GM23338 (cell line): ENCODE data around the gene KLF2. TPM values are rescaled to one million over a fixed set of nuclear protein-coding genes. Genes with fewer than 3 reads are reported as not detected.

Experiments used
- ATAC-seq: fragments of 200-7000 bp; cut with Tn5 transposase; 3 replicates; pipeline ENCODE4 v1.9.1; 2020
- DNase-seq: peaks from one replicate; pipeline ENCODE4 v3.0.0-alpha.2; 2015; ENCODE audit warnings: low spot score
- H2AFZ ChIP-seq: fragments of 200-600 bp; sonication (generic); 2 replicates; pipeline ENCODE4 v1.8.0; 2016; ENCODE audit warnings: antibody characterized with exemption, mild to moderate bottlenecking, moderate library complexity
- H3F3A ChIP-seq: fragments of 200-600 bp; sonication (generic); replicated peaks from 2 replicates; pipeline ENCODE4 v1.8.0; 2017; ENCODE audit warnings: antibody characterized with exemption, mixed run types, low read depth
- H3K27ac ChIP-seq: fragments of 200-600 bp; sonication (generic); 2 replicates; pipeline ENCODE4 v1.6.1; 2016; ENCODE audit warnings: low read depth
- H3K27me3 ChIP-seq: fragments of 200-600 bp; sonication (generic); 2 replicates; pipeline ENCODE4 v1.8.0; 2016; ENCODE audit warnings: mild to moderate bottlenecking, mixed run types, moderate library complexity; ENCODE audit not compliant: insufficient read depth
- H3K36me3 ChIP-seq: fragments of 200-600 bp; sonication (generic); 2 replicates; pipeline ENCODE4 v1.8.0; 2016; ENCODE audit warnings: mild to moderate bottlenecking; ENCODE audit not compliant: insufficient read depth
- H3K4me1 ChIP-seq: fragments of 200-600 bp; sonication (generic); 2 replicates; pipeline ENCODE4 v1.8.0; 2016; ENCODE audit warnings: mild to moderate bottlenecking, moderate library complexity; ENCODE audit not compliant: insufficient read depth
- H3K4me2 ChIP-seq: fragments of 200-600 bp; sonication (generic); 2 replicates; pipeline ENCODE4 v1.7.1; 2017; ENCODE audit warnings: mixed run types
- H3K4me3 ChIP-seq: fragments of 200-600 bp; sonication (generic); 2 replicates; pipeline ENCODE4 v1.6.1; 2016; ENCODE audit warnings: mixed run types
- H3K79me2 ChIP-seq: fragments of 200-600 bp; sonication (generic); replicated peaks from 2 replicates; pipeline ENCODE4 v1.8.0; 2017; ENCODE audit warnings: mild to moderate bottlenecking; ENCODE audit not compliant: insufficient read depth
- H3K9me2 ChIP-seq: fragments of 200-600 bp; sonication (generic); 2 replicates; pipeline ENCODE4 v1.8.0; 2017; ENCODE audit not compliant: insufficient read depth
- H4K20me1 ChIP-seq: fragments of 200-600 bp; sonication (generic); replicated peaks from 2 replicates; pipeline ENCODE4 v1.8.0; 2017; ENCODE audit warnings: mild to moderate bottlenecking; ENCODE audit not compliant: insufficient read depth
- H3K27ac Mint-ChIP-seq: 2 replicates; pipeline ENCODE4 v1.8.0; 2020; ENCODE audit warnings: inconsistent platforms, mild to moderate bottlenecking, moderate library complexity, mixed read lengths
- H3K27me3 Mint-ChIP-seq: 3 replicates; pipeline ENCODE4 v1.8.0; 2022; ENCODE audit warnings: low read depth, mild to moderate bottlenecking, moderate library complexity, mixed read lengths, inconsistent platforms; ENCODE audit not compliant: insufficient read depth, poor library complexity
- H3K36me3 Mint-ChIP-seq: 3 replicates; pipeline ENCODE4 v1.8.0; 2021; ENCODE audit warnings: low read depth, mild to moderate bottlenecking, inconsistent platforms, moderate library complexity, mixed read lengths
- H3K4me1 Mint-ChIP-seq: 3 replicates; pipeline ENCODE4 v1.8.0; 2020; ENCODE audit warnings: mild to moderate bottlenecking, inconsistent platforms, mixed read lengths
- H3K4me3 Mint-ChIP-seq: 3 replicates; pipeline ENCODE4 v1.8.0; 2021; ENCODE audit warnings: moderate library complexity, mild to moderate bottlenecking, inconsistent platforms, mixed read lengths
- H3K9me3 Mint-ChIP-seq: 3 replicates; pipeline ENCODE4 v1.8.0; 2020; ENCODE audit warnings: moderate library complexity, mild to moderate bottlenecking, inconsistent platforms, mixed read lengths
- CREB1 ChIP-seq: fragments of 250-450 bp; sonication (Bioruptor Pico); IDR thresholded peaks from 2 replicates; pipeline ENCODE4 v1.5.0; 2020; ENCODE audit warnings: low read depth, mild to moderate bottlenecking, moderate library complexity
- EZH2 ChIP-seq: fragments of 200-600 bp; sonication (generic); IDR thresholded peaks from one replicate; pipeline ENCODE4 v1.8.0; 2017; ENCODE audit warnings: antibody characterized with exemption, mild to moderate bottlenecking, low read depth; ENCODE audit not compliant: unreplicated experiment
- EZH2phosphoT487 ChIP-seq: fragments of 200-600 bp; sonication (generic); IDR thresholded peaks from one replicate; pipeline ENCODE4 v1.8.1; 2018; ENCODE audit warnings: antibody characterized with exemption; ENCODE audit not compliant: unreplicated experiment
- JUNB ChIP-seq: IDR thresholded peaks from one replicate; pipeline ENCODE4 v1.6.1; 2016; ENCODE audit warnings: antibody characterized with exemption; ENCODE audit not compliant: unreplicated experiment
- NANOG ChIP-seq: IDR thresholded peaks from 2 replicates; pipeline ENCODE4 v1.6.1; 2016; ENCODE audit warnings: antibody characterized with exemption, borderline replicate concordance
- POLR2AphosphoS5 ChIP-seq: IDR thresholded peaks from 2 replicates; pipeline ENCODE4 v1.6.1; 2016; ENCODE audit warnings: antibody characterized with exemption, low read depth
- STAT1 ChIP-seq: IDR thresholded peaks from one replicate; pipeline ENCODE4 v1.6.1; 2016; ENCODE audit warnings: antibody characterized with exemption; ENCODE audit not compliant: unreplicated experiment
- ZNF114 ChIP-seq: fragments of 250-450 bp; sonication (Bioruptor Pico); IDR thresholded peaks from 2 replicates; pipeline ENCODE4 v1.5.0; 2020; ENCODE audit warnings: mild to moderate bottlenecking, moderate library complexity
- ZNF331 ChIP-seq: fragments of 250-450 bp; sonication (Bioruptor Pico); IDR thresholded peaks from 2 replicates; pipeline ENCODE4 v1.5.0; 2020; ENCODE audit warnings: low read depth, mild to moderate bottlenecking, moderate library complexity
- ZNF462 ChIP-seq: fragments of 250-450 bp; sonication (Bioruptor Pico); IDR thresholded peaks from 2 replicates; pipeline ENCODE4 v1.5.0; 2020; ENCODE audit warnings: mild to moderate bottlenecking, moderate library complexity
- polyA plus RNA-seq: library from polyadenylated mRNA; unstranded; fragments of >200 nt; fragmentation: Nextera tagmentation; extraction: Ambion mirVana; gene quantifications from 2 replicates; pipeline ENCODE4 v1.2.1, GENCODE V29; 2016
- total RNA-seq: library from RNA; depleted of rRNA; stranded (reverse); fragments of >200 nt; shearing (Covaris generic); gene quantifications from 2 replicates; pipeline ENCODE4 v1.2.3, GENCODE V29; 2014
- TF ChIP-seq, protein P1 (sequence below), 2 experiments: fragments of 200-600 bp in 1 of 2; sonication (generic) in 1 of 2; conservative IDR thresholded peaks; 2 replicates each; pipeline versions ENCODE4 v1.5.1 to v1.6.1; 2016 to 2017; ENCODE audit warnings: antibody characterized with exemption in 2 of 2, low read depth in 2 of 2, mild to moderate bottlenecking in 2 of 2, moderate library complexity in 1 of 2
- TF ChIP-seq, protein P2 (sequence below): IDR thresholded peaks from 2 replicates; pipeline ENCODE4 v1.6.1; 2016; ENCODE audit warnings: antibody characterized with exemption
- TF ChIP-seq, protein P3 (sequence below): IDR thresholded peaks from one replicate; pipeline ENCODE4 v1.6.1; 2018; ENCODE audit warnings: antibody characterized with exemption; ENCODE audit not compliant: unreplicated experiment

Gene KLF2
- total and polyA plus RNA-seq, 2 experiments from 2014 or later, result 0.90 TPM; not detected in 1

GRCh38 chr19:16330806-16331690 lies 6.4 kb downstream of the KLF2 start:
- Histone ChIP-seq H3K4me2 (no peak overlapping the region), H3K9me2 (no peaks in the 10 kb centered on the region), H3K27me3 (peaks cover 43% of the 10 kb centered on the region), H2AFZ (no peak overlapping the region), H3K36me3 (no peaks in the 10 kb centered on the region), H4K20me1 (peaks cover 4% of the 10 kb centered on the region; the same call in 1 of the 2 replicates), H3K79me2 (no peaks in the 10 kb centered on the region), H3K4me1 (no peaks in the 10 kb centered on the region; the same call in 1 of the 2 replicates), H3F3A (no peaks in the 10 kb centered on the region), H3K4me3 (no peak overlapping the region), H3K27ac (no peak overlapping the region)
- TF ChIP-seq ZNF114 (CRISPR knock-in tag) (no peak), CREB1 (no peak), NANOG (no peak), ZNF462 (CRISPR knock-in tag) (no peak), JUNB (no peak), STAT1 (no peak), EZH2phosphoT487 (no peak), ZNF331 (no peak), EZH2 (no peak), POLR2AphosphoS5 (no peak)
- TF ChIP-seq, protein P1, sequence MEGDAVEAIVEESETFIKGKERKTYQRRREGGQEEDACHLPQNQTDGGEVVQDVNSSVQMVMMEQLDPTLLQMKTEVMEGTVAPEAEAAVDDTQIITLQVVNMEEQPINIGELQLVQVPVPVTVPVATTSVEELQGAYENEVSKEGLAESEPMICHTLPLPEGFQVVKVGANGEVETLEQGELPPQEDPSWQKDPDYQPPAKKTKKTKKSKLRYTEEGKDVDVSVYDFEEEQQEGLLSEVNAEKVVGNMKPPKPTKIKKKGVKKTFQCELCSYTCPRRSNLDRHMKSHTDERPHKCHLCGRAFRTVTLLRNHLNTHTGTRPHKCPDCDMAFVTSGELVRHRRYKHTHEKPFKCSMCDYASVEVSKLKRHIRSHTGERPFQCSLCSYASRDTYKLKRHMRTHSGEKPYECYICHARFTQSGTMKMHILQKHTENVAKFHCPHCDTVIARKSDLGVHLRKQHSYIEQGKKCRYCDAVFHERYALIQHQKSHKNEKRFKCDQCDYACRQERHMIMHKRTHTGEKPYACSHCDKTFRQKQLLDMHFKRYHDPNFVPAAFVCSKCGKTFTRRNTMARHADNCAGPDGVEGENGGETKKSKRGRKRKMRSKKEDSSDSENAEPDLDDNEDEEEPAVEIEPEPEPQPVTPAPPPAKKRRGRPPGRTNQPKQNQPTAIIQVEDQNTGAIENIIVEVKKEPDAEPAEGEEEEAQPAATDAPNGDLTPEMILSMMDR (conservative IDR thresholded peaks at IDR 0.05; ENCODE audit: low read depth in 2 of 2), result no peak
- TF ChIP-seq, protein P2, sequence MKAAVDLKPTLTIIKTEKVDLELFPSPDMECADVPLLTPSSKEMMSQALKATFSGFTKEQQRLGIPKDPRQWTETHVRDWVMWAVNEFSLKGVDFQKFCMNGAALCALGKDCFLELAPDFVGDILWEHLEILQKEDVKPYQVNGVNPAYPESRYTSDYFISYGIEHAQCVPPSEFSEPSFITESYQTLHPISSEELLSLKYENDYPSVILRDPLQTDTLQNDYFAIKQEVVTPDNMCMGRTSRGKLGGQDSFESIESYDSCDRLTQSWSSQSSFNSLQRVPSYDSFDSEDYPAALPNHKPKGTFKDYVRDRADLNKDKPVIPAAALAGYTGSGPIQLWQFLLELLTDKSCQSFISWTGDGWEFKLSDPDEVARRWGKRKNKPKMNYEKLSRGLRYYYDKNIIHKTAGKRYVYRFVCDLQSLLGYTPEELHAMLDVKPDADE, result no peak
- TF ChIP-seq, protein P3, sequence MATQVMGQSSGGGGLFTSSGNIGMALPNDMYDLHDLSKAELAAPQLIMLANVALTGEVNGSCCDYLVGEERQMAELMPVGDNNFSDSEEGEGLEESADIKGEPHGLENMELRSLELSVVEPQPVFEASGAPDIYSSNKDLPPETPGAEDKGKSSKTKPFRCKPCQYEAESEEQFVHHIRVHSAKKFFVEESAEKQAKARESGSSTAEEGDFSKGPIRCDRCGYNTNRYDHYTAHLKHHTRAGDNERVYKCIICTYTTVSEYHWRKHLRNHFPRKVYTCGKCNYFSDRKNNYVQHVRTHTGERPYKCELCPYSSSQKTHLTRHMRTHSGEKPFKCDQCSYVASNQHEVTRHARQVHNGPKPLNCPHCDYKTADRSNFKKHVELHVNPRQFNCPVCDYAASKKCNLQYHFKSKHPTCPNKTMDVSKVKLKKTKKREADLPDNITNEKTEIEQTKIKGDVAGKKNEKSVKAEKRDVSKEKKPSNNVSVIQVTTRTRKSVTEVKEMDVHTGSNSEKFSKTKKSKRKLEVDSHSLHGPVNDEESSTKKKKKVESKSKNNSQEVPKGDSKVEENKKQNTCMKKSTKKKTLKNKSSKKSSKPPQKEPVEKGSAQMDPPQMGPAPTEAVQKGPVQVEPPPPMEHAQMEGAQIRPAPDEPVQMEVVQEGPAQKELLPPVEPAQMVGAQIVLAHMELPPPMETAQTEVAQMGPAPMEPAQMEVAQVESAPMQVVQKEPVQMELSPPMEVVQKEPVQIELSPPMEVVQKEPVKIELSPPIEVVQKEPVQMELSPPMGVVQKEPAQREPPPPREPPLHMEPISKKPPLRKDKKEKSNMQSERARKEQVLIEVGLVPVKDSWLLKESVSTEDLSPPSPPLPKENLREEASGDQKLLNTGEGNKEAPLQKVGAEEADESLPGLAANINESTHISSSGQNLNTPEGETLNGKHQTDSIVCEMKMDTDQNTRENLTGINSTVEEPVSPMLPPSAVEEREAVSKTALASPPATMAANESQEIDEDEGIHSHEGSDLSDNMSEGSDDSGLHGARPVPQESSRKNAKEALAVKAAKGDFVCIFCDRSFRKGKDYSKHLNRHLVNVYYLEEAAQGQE, result no peak
- no peak for ATAC-seq
- H3K4me1 Mint-ChIP-seq, result no peaks in the 10 kb centered on the region
- no peaks in the 10 kb centered on the region for H3K36me3 Mint-ChIP-seq
- DNase-seq, result no peak
- no peaks in the 10 kb centered on the region for H3K9me3 Mint-ChIP-seq
- no peak overlapping the region for H3K27ac Mint-ChIP-seq
- H3K4me3 Mint-ChIP-seq, result no peak overlapping the region
- peaks cover 43% of the 10 kb centered on the region for H3K27me3 Mint-ChIP-seq
